Astrocyte (in vitro differentiated cells and primary cell): ENCODE measurements around the gene RNF212.

ENCODE experiments used
- CTCF ChIP-seq: IDR thresholded peaks from 2 replicates; pipeline ENCODE4 v1.5.1; 2011; ENCODE audit warnings: low read depth, mild to moderate bottlenecking, inconsistent platforms, low read length, moderate library complexity; ENCODE audit not compliant: insufficient read depth
- EZH2 ChIP-seq: IDR thresholded peaks from 2 replicates; pipeline ENCODE4 v1.6.1; 2012; ENCODE audit warnings: mild to moderate bottlenecking, low read length, inconsistent platforms; ENCODE audit not compliant: insufficient read depth

- TF ChIP-seq CTCF (no peak), EZH2 (no peak)
Measured at GRCh38 chr4:1041147-1041935, 72.0 kb downstream of the RNF212 start.
